Fibroblast of mammary gland (primary cell): ENCODE data around the gene SIVA1.

Source experiments
- DNase-seq: peaks from one replicate; pipeline ENCODE4 v3.0.0-alpha.2; 2010; ENCODE audit warnings: low read depth
- H3K4me3 ChIP-seq: 2 replicates; pipeline ENCODE4 v1.5.1; 2011; ENCODE audit warnings: low read depth, mild to moderate bottlenecking, low read length, moderate library complexity; ENCODE audit not compliant: control insufficient read depth
- TF ChIP-seq, protein P1 (sequence below): conservative IDR thresholded peaks from 2 replicates; pipeline ENCODE4 v1.5.1; 2011; ENCODE audit warnings: low read depth, low read length, inconsistent platforms; ENCODE audit not compliant: control insufficient read depth, insufficient read depth

Gene SIVA1

DNA sequence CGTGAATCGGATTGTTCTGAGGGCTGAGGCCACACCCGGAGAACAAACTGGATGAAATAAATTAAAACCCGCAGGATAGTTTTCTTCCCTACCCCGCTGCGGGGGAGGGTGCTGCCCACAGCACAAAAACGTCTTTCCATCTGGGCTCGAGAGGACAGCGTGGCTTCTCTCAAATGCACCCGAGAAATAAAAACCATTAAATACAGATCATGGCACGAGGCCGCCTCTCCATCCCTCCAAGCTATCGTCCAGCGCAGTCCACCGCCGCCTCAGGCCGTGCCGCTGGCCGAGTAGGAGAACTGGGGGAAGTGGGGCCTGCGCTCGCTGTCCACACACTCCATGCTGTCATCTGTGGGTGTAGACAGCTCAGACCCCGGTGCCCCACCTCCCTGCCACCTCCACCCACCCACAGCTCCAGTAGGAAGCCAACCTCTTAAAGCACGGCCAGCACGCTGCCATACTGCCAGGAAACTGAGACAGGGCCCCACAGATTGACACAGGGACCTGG is 17.2 kb downstream of the SIVA1 start:
- H3K4me3 ChIP-seq = no peak overlapping the region
- no peak for DNase-seq
- TF ChIP-seq, protein P1, sequence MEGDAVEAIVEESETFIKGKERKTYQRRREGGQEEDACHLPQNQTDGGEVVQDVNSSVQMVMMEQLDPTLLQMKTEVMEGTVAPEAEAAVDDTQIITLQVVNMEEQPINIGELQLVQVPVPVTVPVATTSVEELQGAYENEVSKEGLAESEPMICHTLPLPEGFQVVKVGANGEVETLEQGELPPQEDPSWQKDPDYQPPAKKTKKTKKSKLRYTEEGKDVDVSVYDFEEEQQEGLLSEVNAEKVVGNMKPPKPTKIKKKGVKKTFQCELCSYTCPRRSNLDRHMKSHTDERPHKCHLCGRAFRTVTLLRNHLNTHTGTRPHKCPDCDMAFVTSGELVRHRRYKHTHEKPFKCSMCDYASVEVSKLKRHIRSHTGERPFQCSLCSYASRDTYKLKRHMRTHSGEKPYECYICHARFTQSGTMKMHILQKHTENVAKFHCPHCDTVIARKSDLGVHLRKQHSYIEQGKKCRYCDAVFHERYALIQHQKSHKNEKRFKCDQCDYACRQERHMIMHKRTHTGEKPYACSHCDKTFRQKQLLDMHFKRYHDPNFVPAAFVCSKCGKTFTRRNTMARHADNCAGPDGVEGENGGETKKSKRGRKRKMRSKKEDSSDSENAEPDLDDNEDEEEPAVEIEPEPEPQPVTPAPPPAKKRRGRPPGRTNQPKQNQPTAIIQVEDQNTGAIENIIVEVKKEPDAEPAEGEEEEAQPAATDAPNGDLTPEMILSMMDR = no peak

DNA sequence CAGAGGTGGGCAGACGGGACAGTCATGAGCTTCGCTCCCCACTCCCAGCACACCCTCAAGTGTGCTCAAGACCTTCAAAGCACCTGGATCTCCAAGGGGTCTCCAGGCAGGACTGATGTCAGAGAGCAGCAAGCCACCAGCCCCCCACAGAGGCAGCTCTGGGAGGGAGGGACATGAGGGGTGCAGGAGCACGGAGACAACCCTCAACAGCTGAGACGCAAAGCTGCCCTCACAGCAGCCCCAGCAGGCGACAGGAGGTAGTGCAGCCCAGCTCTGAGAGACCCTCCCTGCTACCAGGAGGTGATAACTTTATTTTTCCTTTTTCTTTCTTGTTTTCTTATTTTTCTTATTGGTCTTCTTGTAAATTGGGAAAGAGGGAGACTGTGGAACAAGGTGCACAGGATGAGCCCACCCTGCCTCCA is 17.9 kb downstream of the SIVA1 start:
- TF ChIP-seq, protein P1 = peak; percentile 66
- DNase-seq = no peak
- H3K4me3 ChIP-seq = no peak overlapping the region

DNA sequence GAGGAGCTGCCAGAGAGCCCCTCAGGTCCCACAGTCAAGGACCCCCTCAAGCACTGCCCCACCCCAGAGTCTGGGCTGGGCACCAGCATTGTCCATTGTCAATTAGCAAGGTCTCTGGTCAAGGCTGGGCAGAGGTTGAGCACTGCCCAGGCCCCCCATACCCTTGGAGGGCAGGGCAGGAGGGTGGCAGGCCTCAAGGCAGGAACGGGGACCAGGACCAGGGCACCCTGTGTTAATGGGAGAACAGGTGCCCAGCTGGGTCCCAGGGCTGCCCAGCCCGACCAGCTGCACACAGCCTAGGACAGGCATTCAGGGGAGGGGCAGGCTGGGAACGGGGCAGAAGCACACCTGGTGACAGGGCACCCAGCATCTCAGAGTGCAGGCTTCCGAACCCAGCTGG is 18.4 kb downstream of the SIVA1 start:
- DNase-seq = no peak
- no peak overlapping the region for H3K4me3 ChIP-seq
- TF ChIP-seq, protein P1 = no peak

DNA sequence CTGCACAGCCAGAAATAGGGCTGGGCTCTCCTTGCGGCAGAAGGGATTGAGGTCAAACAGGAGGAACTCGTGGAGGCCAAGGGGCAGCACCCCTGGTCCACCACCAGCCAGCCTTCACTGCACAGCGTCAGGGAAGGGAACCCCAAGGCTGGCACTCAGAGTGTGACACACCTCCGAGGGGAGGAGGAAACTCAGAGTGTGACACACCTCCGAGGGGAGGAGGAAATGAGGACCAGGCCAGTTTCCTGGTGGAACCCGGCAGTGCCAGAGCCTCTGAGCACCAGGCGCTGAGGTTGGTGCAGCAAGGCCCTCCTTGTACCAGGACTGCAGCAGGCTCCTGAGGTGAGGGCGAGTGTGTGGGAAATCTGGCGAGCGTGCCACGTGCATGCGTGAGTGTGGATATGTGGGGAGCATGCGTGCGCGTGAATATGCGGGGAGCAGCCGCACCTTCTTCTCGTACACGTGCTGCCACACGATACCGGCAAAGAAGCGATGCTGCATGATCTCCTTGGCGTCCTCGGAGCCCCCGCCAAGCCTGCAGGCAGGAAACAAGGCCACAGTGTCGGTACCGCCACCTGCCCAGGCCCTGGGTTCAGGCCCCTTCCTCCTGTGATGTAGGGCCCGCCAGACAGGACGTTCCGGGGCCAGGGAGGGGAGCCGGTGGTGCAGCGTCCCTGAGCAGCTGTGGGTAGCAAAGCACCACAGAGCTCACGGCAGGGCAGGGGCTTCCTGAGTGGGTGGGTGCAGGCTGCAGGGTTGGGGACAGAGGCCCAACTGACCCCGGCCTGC is 19.2 kb downstream of the SIVA1 start:
- DNase-seq = no peak
- TF ChIP-seq, protein P1 = no peak

DNA sequence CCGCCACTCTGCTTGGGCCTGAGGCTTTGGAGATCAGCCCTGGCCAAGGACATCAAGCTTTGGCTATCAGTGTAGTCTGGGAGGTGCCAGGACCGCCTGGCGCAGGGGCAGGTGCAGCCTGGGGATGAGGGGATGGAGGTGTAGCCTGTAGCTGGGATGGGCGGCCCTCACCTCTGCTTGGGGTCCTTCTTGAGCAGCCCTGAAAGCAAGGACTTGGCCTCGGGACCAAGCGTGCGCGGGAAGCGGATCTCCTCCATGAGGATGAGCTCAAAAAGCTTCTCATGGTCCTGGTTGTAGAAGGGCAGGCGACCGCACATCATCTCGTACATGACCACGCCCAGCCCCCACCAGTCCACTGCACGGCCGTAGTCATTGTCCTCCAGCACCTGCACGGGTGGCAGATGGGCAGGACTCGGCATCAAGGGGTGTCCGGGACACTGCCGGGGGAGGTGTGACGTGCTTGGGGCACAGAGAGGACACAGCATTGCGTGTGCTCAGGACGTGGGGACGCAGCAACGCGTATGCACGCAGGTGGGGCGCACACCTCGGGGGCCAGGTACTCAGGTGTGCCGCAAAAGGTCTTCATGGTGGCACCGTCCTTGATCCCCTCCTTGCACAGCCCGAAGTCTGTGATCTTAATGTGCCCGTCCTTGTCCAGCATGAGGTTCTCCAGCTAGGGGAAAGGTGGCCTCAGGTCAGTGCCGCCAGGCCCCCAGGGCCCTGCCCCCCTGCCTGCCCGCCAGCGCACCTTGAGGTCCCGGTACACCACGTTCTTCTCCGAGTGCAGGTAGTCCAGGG is 20.0 kb downstream of the SIVA1 start:
- TF ChIP-seq, protein P1 = no peak
- no peak for DNase-seq
- no peak overlapping the region for H3K4me3 ChIP-seq

More for the DNA sequence above, 19.2 kb downstream of the SIVA1 start:
- no peak overlapping the region for H3K4me3 ChIP-seq

DNA sequence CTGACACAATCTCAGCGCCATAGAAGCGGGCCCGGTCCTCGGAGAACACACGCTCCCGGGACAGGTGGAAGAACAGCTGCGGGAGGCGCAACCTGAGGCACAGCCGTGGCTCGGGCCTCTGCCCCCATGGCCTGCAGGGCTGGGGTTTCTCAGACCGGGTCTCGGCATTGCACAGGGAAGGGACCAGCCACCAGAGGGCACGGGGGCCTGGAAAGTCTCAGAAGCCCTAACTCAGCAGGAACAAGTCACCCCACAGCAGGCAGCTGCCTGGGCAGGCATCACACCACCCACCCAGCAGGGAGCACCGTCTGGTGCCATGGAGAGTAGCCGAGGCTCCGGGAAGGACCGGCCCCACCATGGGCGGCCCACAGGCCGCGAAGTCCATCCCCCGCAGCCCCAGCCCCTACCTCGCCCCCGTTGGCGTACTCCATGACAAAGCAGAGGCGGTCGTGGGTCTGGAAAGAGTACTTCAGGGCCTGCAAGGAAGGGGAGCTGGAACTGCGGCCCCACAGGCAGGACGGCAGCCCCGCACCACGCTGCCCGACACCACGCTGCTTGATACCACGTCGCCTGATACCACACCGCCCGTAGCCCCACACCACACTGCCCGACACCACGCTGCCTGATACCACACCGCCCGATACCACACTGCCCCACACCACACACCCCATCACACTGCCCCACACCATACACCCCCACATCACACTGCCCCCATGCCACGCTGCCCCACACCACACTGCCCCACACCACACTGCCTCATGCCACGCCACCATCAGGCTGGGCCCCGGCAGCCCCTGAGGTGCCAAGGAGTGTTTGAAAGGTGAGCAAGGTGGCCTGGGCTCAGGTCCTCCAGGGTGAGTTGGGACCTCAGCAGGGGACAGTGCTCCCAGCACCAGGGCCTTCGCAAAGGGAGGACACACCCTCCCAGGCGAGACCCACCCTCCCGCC is 20.8 kb downstream of the SIVA1 start:
- DNase-seq = no peak
- TF ChIP-seq, protein P1 = no peak
- no peak overlapping the region for H3K4me3 ChIP-seq
